ENCODE measurements around the gene SAMD1.

GRCh38 chr19:14066134-14066533 is 24.4 kb downstream of the SAMD1 start:
- no peak for TF ChIP-seq CTCF (IDR thresholded peaks at IDR 0.05; ENCODE audit: insufficient read depth, low read depth, low read length)
- TF ChIP-seq EZH2 (IDR thresholded peaks at IDR 0.05; ENCODE audit: insufficient read depth, low read length): no peak

Data from astrocyte (in vitro differentiated cells and primary cell).